ENCODE data around the gene CNGB1. TPM values are rescaled to one million over a fixed set of nuclear protein-coding genes. Genes with fewer than 3 reads are reported as not detected.
"Not testable (repeated sequence)": the region's sequence is repeated elsewhere in the genome, so short reads cannot be mapped to it uniquely, and the experiment has no call there.

CNGB1 gene
- total RNA-seq, 1 donor from 2014 or later = not detected

DNA sequence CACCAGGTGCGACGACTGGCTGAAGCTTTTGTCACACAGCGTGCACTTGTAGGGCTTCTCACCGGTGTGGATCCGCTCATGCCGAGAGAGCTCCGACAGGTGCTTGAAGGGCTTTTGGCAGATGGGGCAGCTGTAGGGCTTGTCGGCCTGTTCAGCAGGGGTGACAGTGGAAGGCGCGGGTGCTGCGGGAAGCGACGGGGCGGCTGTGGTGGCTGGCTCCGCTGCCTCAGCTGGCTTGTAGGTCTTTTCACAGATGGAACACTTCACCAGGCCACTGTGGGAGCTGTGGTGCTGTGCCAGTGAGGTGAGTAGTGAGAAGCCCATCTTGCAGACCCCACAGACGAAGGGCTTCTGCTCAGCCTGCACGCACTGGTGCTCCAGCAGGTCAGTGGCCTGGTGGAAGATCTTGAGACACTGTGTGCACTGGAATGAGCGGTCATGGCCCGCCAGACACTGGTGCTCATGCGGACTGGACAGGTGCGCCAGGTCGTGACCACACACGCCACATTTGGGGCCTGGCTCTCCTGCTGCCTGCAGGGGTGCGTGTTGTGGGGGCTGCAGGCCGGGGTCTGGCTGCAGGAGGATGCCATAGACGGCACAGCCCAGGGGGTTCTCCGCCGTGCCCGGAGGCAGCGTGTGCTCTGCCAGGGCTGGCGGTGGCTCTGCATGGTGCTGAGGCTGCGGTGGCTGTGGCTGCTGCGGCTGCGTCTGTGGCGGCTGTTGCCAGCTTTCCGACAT, 26.8 kb upstream of the CNGB1 start:
- no peak for ATAC-seq
- no peak for DNase-seq (ENCODE audit: low spot score)

DNA sequence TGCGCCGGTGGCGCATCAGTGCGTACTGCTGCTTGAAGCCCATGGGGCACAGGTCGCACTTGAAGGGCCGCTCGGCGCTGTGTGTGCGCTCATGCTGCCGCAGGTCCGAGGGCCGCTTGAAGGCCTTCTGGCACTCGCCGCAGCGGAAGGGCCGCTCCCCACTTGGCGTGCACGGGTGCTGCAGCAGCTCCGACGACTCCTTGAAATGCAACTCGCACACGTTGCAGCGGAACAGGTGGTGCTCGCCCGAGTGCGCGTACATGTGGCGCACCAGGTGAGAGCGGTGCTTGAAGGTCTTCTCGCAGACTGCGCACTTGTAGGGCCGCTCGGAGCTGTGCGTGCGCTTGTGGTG, 26.2 kb upstream of the CNGB1 start:
- DNase-seq (ENCODE audit: low spot score) (no peak), ATAC-seq (no peak)

DNA sequence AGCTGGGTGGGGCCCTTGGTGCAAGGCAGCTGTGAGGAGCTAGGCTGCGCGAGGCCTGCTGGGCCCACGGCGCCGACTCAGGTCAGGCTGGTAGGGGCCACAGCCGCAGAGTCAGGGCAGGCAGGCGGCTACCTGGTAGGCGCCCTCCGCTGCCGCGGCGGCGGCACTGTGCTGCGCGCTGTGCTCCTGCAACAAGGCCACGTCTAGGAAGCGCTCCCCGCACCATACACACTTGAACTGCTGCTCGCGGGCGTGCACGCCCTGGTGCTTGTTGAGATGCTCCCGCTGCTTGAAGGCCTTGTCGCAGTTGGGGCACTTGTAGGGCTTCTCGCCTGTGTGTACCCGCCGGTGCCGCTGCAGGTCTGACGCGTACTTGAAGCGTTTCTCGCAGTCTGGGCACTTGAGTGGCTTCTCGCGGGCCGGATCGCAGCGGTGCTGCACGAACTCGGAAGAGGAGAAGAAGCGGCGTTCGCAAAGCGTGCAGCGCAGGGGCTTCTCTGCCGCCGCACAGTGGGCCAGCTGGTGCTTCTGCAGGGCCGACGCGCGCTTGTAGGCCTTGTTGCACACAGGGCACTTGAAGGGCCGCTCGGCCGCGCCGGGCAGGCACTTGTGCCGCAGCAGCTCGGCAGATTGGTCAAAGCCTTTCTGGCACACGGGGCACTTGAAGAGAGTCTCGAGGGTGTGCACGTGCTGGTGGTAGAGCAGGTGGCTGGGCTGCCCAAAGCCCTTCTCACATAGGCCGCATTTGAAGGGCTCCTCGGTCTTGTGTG, 25.7 kb upstream of the CNGB1 start:
- no peak for ATAC-seq
- no peak for DNase-seq (ENCODE audit: low spot score)

DNA sequence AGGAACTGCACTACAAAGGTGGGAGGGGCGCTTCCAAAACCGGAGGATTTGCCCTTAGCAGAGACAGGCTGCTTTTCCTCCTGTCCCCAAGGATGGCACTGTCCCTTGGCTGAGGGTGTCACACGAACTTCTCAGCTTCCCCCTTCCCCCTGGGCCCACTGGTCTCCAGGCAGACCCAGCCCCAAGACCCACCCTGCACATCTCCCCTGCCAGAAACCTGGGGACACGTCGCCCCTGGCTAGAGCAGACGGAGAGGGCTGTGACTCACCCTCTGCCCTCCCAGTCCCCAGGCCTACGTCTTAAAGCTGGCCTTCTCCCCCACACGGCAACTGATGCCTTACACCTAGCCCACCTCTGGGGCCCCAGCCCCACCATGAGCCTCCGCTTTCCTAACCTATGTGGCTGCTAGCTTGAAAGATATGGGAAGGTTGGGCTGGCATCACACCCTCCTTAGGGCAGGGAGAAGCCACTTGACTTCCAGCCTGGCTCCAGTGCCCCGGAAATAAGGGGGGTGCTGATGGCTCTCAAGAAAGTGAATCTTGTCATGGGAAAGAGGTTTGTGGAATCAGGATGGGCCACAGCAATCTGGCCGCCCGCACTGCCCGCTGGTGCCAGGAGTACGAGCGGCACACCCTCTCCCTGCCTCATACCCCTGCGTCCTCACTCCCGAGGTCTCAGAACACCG, 24.9 kb upstream of the CNGB1 start:
- no peak for DNase-seq (ENCODE audit: low spot score)
- no peak for ATAC-seq

DNA sequence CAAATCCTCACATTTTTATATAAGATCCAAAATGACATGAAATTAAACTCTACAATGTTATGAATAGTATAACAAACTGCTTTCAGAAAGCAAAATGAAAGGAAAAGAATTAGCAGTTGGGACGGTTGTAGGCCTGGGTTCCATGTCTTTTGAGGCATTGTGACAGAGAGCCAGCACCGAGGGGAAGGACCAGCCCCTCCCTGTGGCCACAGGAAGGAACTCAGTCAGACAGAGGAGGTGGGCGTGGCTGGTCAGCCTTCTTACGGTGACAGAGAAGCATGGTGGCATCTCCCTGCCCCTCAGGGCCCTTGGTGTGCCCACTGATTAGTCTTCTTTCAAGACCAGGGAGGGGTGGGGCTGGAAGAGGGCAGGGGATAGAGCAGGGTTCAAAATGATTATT, 23.9 kb upstream of the CNGB1 start:
- ATAC-seq (peak; percentile 51), DNase-seq (ENCODE audit: low spot score) (no peak)

DNA sequence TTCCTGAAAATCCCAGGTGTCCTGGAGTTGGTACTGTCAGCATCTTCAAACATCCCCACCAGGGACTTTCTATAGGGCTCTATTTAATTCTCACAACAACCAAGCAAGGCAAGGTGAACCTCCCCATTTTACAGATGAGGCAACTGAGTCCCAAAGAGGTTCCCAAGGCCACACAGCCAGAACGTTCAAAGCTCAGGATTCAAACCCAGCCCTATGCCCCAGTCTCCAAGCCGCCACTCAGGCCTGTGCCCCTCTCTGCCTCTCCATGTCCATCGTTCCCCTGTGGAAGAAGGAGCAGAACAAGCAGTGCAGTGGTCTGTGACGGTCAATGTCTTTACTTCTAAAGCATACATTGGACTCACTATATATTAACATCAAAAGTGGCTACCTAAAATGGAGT, 23.4 kb upstream of the CNGB1 start:
- ATAC-seq (no peak), DNase-seq (ENCODE audit: low spot score) (no peak)

DNA sequence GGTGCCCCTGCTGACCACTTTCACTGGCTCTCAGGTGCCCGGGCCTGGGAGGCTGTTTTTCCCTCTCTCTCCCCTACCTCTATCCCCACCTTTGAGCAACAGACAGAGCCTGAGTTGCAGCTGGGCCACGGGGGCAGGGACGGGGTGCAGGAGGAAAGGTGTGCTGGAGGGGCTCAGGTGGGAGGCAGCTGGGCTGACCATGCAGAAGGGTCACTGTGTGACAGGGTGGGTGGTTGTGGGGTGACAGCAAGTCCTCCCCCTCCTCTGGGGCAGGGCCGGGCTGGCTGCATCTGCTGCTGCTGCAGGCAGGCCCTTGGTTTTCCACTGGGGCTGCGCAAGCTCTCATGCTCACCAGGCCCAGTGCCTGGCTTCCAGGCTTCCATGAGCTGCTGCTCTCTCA, 23.0 kb upstream of the CNGB1 start:
- DNase-seq (ENCODE audit: low spot score) = no peak
- ATAC-seq = no peak

DNA sequence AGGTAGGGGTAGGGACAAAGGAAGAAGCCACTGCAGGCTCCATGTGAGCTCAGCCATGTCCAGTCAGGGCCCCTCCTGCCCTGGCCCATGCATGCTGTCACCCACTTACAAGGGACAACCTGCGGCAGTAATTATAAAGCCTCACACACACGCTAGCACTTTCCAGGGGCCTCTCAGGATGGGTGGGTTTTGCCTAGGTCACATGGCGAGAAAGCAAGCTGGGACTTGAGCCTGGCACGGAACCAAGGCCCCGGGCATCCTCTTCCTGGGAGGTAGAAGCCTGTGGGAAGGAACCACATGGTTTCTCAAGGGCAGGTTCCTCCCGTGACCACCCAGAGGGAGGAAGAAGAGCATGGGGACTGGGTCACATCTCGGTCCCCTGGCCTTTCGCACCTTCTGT, 22.5 kb upstream of the CNGB1 start:
- DNase-seq (ENCODE audit: low spot score) = no peak
- ATAC-seq = no peak

DNA sequence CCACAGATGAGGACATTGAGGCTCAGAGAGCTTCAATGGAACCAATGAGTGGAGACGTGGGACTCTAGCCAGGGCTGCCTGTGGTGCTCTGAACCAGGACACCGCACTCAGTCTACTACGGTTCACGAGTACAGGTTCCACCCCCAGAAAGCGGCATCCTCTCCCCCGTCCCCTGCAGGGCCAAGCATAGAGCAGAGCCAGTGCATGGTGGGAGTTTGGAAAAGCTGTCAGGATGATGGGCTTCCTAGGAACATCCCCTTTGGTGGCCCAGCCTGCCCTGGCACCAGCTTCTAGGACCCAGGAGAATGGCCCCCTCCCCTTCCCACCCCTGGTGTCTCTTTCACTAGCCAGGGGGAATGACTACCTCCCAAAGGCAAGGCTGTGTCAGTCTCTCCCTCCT, 21.2 kb upstream of the CNGB1 start:
- ATAC-seq = no peak
- DNase-seq (ENCODE audit: low spot score) = no peak

DNA sequence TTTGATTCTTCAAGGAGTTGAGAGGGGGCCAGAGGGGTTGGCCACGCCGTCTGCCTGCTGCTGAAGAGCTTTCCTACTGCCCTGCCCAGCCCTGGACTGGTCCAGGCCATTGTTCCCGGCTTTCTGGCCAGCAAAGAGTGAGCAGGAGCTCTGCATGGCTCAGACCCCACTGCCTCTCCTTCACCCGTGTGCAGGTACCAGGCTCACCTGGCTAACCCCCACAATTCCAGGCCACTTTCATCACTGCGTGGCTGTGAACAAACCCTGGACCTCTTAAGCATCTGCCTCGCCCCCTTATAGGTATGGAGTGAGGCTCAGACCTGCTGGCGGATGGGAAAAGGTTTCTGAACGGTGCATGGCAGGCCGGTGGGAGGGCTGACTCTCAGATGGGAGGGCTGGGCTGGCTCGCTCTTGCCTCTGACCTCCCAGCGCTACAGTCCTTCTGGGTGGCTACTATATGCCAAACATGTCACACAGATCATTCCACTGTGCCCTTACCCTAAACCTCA, 20.7 kb upstream of the CNGB1 start:
- no peak for ATAC-seq
- DNase-seq (ENCODE audit: low spot score) = no peak

DNA sequence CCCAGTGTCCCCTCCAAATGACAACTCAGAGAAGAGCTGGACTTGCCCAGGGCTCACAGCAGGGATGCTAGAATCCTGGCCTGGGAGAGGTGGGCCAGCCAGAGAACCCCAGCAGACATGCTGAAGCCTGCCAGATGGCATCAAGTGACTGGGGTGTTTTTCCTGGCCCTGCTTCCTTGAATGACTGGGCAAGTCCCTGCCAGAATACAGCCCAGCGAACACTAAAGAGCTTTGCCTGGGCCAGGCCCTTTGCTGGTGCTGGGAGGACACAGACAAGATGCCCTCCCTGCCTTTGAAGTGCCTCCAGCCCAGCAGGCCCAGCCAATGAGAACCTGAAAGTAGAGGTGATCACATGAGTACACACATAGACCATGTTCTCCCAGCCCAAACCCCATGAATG, 18.0 kb upstream of the CNGB1 start:
- DNase-seq (ENCODE audit: low spot score) = no peak
- ATAC-seq = no peak

DNA sequence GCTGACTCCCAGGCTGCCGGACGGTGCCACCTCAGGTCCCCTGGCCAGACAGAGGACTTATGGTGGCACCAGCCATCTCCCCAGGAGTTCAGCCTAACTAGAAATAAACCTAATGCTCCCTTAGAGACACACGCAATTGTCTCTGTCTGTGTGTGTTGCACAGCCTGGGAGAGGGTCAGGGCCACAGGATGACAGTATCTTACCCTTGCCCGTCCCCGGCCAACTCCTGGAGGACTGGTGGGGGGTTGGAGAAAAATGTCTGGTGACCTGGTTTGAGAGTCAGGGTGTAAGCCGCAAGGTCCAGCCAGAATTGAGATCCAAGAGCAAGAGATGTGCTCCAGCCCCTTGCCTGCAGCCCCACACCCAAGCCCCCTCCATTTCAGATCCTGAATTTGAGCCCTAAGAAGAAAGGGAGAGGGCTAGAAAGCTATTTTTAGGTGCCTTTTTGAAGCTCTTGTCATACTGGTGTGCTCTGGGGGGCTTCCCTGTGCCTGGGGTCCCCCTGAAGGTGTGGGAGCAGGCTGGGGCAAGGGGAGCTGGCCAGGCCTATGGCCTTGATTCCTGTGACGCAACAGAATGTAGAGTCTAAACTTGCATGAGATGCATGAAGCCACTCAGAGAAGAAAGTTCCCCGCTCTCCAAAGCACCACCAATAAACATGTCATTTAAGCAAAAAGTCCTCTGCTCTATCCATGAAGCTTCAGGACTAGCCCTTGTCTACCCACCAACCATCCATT, 16.7 kb upstream of the CNGB1 start:
- DNase-seq (ENCODE audit: low spot score) = no peak
- no peak for ATAC-seq

DNA sequence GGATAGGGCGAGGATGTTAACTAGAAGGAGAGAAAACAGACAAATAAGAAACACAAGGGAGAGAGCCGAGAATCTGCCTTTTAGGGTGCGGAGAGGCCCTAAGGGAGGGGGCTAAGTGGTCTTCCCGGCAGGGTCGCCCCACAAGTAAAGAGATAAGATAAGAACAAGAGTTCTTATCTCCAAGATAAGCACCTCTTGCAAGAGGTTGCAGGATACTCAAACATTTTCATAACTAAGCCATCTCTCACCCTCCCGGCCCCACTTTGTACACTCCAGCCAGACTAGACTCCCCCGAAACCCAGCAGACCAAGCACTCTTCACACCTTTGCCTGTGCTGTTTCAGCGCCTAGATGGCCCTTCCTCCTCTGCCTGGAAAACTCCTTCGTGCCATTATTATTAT, 15.3 kb upstream of the CNGB1 start:
- no peak for ATAC-seq
- no peak for DNase-seq (ENCODE audit: low spot score)

DNA sequence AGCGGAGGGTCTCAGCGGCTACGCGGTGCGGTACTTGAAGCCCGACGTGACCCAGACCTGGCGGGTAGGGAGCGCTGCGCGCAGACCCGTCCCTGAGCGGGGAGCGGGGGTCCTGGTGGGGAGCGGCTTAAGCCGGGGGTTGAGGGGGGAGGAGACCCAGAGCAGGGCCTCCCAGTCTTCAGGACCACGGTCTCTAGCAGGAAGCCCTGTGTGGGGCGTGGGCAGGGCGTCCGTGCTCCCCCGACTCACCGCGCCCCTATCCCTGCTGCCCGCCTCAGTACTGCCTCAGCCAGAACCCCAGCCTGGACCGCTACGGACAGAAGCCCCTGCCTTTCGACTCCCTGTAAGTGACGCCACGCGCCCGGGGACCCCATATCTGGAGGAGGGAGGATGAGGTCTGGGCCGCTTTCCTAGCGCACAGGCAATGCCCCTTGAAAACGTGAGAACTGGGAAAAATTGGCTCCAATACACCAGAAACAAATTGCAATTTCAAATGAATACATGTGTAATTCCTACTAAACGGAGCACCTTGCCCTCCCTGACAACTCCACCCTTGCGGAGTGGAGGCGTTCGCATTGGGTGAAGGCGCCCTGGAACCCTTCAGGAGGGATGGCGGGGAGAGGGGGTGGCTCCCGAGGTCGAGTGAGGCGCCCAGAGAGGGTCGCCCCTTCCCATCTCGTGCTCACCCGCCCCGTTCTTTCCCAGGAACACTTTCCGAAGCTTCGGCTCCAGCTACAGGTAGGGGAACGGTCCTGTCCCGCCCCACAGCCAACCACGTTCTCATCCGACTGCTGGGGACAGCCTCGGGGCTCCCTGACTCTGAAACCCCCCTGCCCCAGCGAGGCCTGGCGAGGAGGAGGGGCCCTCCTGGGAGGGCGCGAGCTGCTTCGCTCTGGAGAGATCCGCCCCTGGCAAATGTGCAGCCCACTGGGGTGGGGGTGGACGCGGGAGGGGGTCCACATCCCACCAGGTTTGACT, 14.6 kb upstream of the CNGB1 start:
- ATAC-seq = peak; percentile 28

DNA sequence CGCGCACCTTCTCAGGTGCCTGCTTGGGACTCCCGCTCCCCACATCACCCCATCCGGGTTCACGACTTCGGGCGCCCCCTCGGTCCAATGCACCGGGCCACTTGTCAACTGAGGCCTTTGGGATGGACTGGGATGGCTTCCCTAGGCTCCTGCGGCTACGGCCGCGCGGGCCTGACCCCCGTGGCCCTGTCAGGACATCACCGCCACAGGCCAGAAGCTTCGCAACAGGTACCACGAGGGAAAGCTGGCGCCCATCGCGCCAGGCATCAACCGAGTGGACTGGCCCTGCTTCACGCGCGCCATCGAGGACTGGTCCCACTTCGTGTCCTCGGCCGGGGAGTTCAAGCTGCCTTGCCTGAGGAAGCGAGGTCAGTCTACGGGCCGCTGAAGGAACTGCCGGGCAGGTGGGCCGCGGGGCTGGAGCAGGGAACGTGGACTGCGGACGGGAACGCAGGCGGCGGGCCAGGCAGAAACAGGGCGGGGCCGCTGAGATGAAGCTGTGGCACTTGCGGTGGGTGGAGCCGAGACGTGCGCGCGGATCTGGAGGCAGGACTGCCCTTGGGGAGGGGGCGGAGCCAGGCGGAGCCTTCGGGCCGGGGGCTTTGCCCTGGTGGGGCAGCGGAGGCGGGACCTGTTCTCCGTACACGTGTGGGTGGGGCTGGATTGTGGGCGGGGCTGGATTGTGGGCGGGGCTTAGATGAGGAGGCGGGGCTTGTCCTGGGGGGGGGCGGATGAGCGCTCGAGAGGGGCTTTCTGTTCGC, 13.7 kb upstream of the CNGB1 start:
- DNase-seq (ENCODE audit: low spot score) = peak; percentile 72
- peak; percentile 89 for ATAC-seq

More for the DNA sequence above, 14.6 kb upstream of the CNGB1 start:
- DNase-seq (ENCODE audit: low spot score) = no peak

DNA sequence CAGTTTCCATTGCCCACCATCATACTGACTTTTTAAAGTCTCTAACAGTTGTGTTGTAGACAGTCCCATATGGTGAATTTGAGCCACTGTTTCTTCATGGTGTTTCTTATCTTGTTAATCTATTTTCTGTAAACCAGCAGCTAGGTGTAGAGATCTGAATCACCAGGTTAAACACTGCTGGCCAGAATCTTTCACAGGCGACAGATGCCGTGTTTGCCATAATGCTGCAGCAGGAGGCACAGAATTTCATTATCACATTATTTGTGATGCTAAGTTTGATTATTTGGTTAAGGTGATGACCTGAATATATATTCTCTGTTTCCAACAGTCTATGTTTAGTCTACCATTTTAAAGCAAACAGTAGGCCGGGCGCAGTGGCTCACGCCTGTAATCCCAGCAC, 11.5 kb upstream of the CNGB1 start:
- ATAC-seq (no peak), DNase-seq (ENCODE audit: low spot score) (no peak)

DNA sequence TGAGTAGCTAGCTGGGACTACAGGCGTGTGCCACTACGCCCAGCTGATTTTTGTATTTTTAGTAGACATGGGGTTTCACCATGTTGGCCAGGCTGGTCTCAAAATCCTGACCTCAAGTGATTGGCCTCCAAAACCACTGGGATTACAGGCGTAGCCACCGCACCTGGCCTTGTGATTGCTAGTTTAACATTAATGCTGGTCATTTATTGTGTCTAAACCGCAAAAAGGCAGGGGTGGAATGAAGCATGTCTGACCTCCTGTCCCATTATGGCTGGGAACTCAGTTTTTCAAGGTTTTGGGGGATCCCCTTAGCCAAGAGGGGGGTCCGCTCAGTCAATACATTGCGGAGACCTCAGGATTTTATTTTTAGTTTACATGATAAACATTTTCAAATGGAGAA, 10.7 kb upstream of the CNGB1 start:
- DNase-seq (ENCODE audit: low spot score) = no peak

DNA sequence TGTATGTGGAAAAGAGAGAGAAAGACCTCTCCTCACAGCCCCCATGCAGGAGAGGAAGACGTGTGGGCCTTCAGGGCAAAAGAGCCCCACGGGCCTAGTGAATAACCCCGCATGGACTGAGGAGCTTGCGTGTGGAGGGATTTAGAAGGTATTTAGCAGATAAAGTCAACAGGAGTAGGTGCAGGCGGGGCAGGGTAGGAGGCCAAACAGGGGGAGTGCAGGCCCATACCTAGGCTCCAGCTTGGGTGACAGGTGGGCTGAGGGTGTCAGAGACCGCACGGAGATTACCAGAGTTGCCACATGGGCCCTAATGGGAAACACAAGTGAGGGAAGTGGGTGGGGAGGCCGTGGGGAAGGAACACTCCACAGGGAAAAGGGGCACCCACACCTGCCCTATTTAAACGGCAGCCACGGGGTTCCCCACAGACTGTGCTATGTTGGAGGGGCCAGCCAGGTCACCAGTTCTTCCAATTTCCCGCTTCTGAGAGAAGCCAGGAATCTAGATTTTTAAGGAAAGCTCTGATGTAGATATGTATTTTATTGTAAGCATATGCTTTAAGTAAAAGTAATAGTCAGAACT, 8.2 kb upstream of the CNGB1 start:
- DNase-seq (ENCODE audit: low spot score) (no peak), ATAC-seq (no peak)

More for the DNA sequence above, 10.7 kb upstream of the CNGB1 start:
- ATAC-seq = no peak

DNA sequence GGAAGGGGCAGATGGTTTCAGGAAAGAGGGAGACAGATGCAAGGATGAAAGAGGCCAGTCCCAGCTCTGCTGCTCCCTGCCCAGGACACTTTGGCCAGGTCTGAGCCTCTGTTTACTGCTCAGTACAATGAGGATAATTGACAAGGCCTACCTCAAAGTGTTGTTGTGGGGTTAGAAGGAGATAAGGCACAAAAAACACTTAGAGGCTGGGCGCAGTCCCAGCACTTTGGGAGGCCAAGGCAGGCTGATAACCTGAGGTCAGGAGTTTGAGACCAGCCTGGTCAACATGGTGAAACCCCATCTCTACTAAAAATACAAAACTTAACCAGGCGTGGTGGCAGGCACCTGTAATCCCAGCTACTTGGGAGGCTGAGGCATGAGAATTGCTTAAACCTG, 7.1 kb upstream of the CNGB1 start:
- ATAC-seq; DNase-seq (ENCODE audit: low spot score): not testable (repeated sequence)

All from left lobe of liver (tissue), 2 donors.